Glutamatergic neuron (in vitro differentiated cells): ENCODE measurements around the gene FBXL12. TPM values are rescaled to one million over a fixed set of nuclear protein-coding genes. Genes with fewer than 3 reads are reported as not detected.
"Not testable (repeated sequence)": the region's sequence is repeated elsewhere in the genome, so short reads cannot be mapped to it uniquely, and the experiment has no call there.

Experiments used
- DNase-seq: peaks from one replicate; pipeline ENCODE4 v3.0.0; 2022
- H3K27ac Mint-ChIP-seq: one replicate; pipeline ENCODE4 v1.8.0; 2020; ENCODE audit warnings: mild to moderate bottlenecking, mixed read lengths, inconsistent platforms; ENCODE audit not compliant: unreplicated experiment
- H3K27me3 Mint-ChIP-seq: one replicate; pipeline ENCODE4 v1.8.0; 2020; ENCODE audit warnings: mild to moderate bottlenecking, moderate library complexity, mixed read lengths, inconsistent platforms; ENCODE audit not compliant: unreplicated experiment
- H3K36me3 Mint-ChIP-seq: one replicate; pipeline ENCODE4 v1.8.0; 2020; ENCODE audit warnings: mild to moderate bottlenecking, mixed read lengths, inconsistent platforms; ENCODE audit not compliant: unreplicated experiment
- H3K4me1 Mint-ChIP-seq: one replicate; pipeline ENCODE4 v1.8.0; 2020; ENCODE audit warnings: mild to moderate bottlenecking, low read depth, mixed read lengths, inconsistent platforms; ENCODE audit not compliant: unreplicated experiment
- H3K4me3 Mint-ChIP-seq: one replicate; pipeline ENCODE4 v1.8.0; 2020; ENCODE audit warnings: mild to moderate bottlenecking, mixed read lengths, inconsistent platforms; ENCODE audit not compliant: unreplicated experiment
- H3K9me3 Mint-ChIP-seq: one replicate; pipeline ENCODE4 v1.8.0; 2020; ENCODE audit warnings: mild to moderate bottlenecking, moderate library complexity, mixed read lengths, inconsistent platforms; ENCODE audit not compliant: unreplicated experiment
- total RNA-seq: library from RNA; stranded (reverse); fragmentation: NEBNext Ultra II Directional; extraction: Animal tissue kit (Norgen Biotek cat#: 25700); gene quantifications from one replicate; pipeline ENCODE4 v1.2.1, GENCODE V29; 2021; ENCODE audit not compliant: unreplicated experiment
- TF ChIP-seq, protein P1 (sequence below): fragments of 200-600 bp; sonication (generic); IDR thresholded peaks from one replicate; pipeline ENCODE4 v1.5.0; 2021; ENCODE audit not compliant: partially characterized antibody, unreplicated experiment

Gene FBXL12
- total RNA-seq, 1 donor from 2014 or later: 43.0 TPM

DNA sequence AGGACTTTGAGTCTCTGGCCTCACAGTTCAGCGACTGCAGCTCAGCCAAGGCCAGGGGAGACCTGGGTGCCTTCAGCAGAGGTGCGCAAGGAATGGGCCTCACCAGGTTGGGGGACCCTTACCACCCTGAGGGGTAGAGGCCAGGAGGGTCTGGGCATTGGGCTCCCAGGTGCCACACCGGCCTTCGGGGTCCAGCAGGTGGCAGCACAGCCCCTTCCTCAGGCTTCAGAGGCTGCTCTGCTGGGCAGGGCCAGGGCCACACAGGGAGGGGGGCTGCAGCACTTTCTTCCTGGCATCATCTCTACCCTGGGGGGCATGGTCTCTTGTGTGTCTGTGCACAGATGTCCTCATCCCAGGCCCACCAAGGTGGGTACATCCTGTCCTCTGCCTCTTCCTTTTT is 29.2 kb upstream of the FBXL12 start:
- peaks cover 5% of the 10 kb centered on the region for H3K9me3 Mint-ChIP-seq
- H3K27me3 Mint-ChIP-seq: peaks cover 10% of the 10 kb centered on the region
- H3K4me3 Mint-ChIP-seq: no peak overlapping the region
- peak; percentile 76 for DNase-seq
- H3K27ac Mint-ChIP-seq: no peak overlapping the region
- no peaks in the 10 kb centered on the region for H3K36me3 Mint-ChIP-seq
- H3K4me1 Mint-ChIP-seq: peaks cover 24% of the 10 kb centered on the region
- TF ChIP-seq, protein P1, sequence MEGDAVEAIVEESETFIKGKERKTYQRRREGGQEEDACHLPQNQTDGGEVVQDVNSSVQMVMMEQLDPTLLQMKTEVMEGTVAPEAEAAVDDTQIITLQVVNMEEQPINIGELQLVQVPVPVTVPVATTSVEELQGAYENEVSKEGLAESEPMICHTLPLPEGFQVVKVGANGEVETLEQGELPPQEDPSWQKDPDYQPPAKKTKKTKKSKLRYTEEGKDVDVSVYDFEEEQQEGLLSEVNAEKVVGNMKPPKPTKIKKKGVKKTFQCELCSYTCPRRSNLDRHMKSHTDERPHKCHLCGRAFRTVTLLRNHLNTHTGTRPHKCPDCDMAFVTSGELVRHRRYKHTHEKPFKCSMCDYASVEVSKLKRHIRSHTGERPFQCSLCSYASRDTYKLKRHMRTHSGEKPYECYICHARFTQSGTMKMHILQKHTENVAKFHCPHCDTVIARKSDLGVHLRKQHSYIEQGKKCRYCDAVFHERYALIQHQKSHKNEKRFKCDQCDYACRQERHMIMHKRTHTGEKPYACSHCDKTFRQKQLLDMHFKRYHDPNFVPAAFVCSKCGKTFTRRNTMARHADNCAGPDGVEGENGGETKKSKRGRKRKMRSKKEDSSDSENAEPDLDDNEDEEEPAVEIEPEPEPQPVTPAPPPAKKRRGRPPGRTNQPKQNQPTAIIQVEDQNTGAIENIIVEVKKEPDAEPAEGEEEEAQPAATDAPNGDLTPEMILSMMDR: peak; percentile 76

DNA sequence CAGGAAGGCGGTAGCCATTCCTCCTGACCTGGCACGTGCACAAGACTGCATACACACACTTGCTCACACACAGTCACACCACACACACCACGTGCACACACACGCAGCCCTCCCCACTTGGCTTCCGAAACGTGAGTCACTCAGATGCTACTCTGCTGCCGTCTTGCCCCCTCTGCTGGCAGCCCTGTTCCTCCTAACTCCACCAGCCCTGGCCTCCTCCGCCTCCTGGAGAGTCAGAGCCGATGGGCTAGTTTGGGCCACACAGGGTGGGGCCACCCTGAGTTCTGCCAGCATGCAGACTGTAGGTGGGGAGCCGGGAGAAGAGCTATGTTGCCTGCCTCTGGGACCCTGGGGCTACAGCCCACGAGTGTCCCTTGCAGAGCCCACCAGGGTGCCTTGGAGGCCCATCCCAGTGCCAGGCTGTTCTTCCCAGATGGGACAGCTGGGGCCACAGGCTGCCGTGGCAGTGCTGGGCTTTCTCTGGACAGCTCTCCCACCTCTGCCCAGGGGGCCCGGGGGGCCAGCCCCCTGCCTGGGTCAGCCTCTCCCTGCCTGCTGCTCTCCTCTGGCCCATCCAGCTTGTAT is 28.3 kb upstream of the FBXL12 start:
- peaks cover 5% of the 10 kb centered on the region for H3K9me3 Mint-ChIP-seq
- no peak overlapping the region for H3K27ac Mint-ChIP-seq
- peak; percentile 78 for DNase-seq
- H3K27me3 Mint-ChIP-seq: peaks cover 10% of the 10 kb centered on the region
- TF ChIP-seq, protein P1: peak; percentile 24
- no peaks in the 10 kb centered on the region for H3K36me3 Mint-ChIP-seq
- peaks cover 24% of the 10 kb centered on the region for H3K4me1 Mint-ChIP-seq
- no peak overlapping the region for H3K4me3 Mint-ChIP-seq

DNA sequence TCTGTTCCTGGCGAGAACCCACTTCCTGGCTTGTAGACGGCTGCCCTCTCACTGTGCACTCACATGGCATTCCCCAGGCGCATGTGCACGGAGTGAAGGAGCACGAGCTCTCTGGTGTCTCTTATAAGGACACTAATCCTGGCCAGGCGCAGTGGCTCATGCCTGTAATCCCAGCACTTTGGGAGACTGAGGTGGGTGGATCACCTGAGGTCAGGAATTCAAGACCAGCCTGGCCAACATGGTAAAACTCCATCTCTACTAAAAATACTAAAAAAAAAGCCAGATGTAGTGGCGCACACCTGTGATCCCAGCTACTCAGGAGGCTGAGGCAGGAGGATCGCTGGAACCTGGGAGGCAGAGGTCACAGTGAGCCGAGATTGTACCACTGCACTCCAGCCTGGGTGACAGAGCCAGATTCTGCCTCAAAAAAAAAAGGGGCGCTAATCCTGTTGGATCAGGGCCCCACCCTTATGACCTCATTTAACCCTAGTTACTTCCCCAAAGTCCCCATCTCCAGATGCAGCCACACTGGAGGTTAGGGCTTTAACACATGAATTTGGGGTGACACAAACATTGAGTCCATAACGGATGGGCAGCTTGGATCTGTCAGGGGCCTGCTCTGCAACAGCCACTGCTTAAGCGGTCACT is 24.9 kb upstream of the FBXL12 start:
- not testable (repeated sequence) for H3K9me3 Mint-ChIP-seq, H3K27me3 Mint-ChIP-seq, H3K36me3 Mint-ChIP-seq, H3K27ac Mint-ChIP-seq, H3K4me1 Mint-ChIP-seq, H3K4me3 Mint-ChIP-seq, DNase-seq

DNA sequence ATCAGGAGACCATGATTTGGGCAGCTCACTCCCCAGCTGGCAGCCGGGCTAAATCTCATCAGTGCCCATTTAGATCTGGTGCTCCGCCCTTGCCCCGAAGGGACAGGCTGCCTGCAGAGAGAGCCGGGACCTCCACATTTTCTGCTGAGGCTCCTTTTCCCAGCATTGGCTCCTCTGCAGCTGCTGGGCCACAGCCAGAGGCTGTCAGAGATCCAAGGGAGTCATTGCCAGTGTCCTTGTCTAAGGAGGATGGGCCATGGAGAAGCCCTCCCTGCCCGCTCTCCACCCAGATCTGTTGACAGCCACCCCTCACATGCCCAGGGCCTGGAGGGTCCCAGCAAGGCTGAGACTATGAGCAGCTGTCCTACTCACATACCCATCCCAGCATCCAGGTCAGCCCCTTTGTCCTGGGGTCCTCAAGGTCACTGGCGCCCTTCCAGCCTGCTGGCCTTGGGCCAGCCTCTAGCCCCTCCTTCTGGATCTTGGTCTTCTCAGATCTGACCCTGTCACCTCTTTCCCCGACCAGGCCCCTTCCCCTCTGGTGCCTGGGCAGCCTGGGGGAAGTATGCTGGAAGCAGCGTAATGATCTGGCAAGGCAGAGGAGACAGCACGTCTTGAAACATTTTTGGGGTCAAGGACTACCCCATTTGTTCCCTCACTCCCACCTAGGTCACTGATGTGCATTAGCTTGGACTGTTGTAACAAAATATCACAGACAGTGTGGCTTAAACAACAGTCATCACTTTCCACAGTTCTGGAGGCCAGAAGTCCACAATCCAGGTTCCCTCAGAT is 24.2 kb upstream of the FBXL12 start:
- Mint-ChIP-seq H3K27ac (no peak overlapping the region), H3K4me3 (no peak overlapping the region), H3K4me1 (peaks cover 7% of the 10 kb centered on the region), H3K36me3 (no peaks in the 10 kb centered on the region), H3K9me3 (peaks cover 2% of the 10 kb centered on the region), H3K27me3 (peaks cover 6% of the 10 kb centered on the region)
- TF ChIP-seq, protein P1: no peak
- no peak for DNase-seq

DNA sequence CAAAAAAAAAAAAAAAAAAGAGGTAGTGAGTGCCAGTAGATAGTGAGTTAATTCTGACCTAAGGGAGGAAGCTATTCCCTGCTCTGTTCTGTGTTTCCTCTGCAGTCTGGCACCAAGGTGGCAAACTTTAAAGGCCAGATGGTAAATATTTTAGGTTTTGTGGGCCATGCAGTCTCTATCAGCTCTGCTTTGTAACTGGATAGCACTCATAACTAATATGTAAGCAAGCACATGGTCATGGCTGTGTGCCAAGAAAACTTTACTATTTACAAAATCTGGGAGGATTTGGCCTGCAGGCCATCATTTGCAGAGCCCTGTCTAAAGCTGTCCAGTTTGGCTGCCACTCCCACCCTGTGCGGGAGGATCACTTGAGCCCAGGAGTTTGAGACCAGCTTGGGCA is 20.5 kb upstream of the FBXL12 start:
- H3K4me3 Mint-ChIP-seq: no peak overlapping the region
- H3K9me3 Mint-ChIP-seq: peaks cover 6% of the 10 kb centered on the region
- H3K4me1 Mint-ChIP-seq: peaks cover 3% of the 10 kb centered on the region
- TF ChIP-seq, protein P1: no peak
- H3K27ac Mint-ChIP-seq: no peak overlapping the region
- peaks cover 4% of the 10 kb centered on the region for H3K27me3 Mint-ChIP-seq
- no peaks in the 10 kb centered on the region for H3K36me3 Mint-ChIP-seq
- DNase-seq: no peak
